Measurements from ENCODE around the gene CAPN2. TPM values are rescaled to one million over a fixed set of nuclear protein-coding genes. Genes with fewer than 3 reads are reported as not detected.

Gene CAPN2
- 100 to 1,000 TPM; 103 to 152 TPM for total RNA-seq
- polyA plus RNA-seq (ENCODE audit: insufficient read length in 2 of 2) = 100 to 1,000 TPM in 1 of 2 donors, 10 to 100 TPM in 1; 76.2 to 122 TPM
- long read RNA-seq, donor 1, full-length matches to known transcripts = 21 of 77 reads
- long read RNA-seq, donor 1, partial matches to known transcripts = 41 of 77 reads
- long read RNA-seq, donor 1, other reads (novel, unspliced or antisense) = 15 of 77 reads
- long read RNA-seq, donor 2, full-length matches to known transcripts = 3 of 10 reads
- long read RNA-seq, donor 2, partial matches to known transcripts = 0 of 10 reads
- long read RNA-seq, donor 2, other reads (novel, unspliced or antisense) = 7 of 10 reads
- long read RNA-seq, donor 3, partial matches to known transcripts = 5 of 11 reads
- long read RNA-seq, donor 3, other reads (novel, unspliced or antisense) = 6 of 11 reads
- long read RNA-seq, donor 4, full-length matches to known transcripts = 3 of 84 reads
- long read RNA-seq, donor 4, partial matches to known transcripts = 67 of 84 reads
- long read RNA-seq, donor 4, other reads (novel, unspliced or antisense) = 14 of 84 reads

DNA sequence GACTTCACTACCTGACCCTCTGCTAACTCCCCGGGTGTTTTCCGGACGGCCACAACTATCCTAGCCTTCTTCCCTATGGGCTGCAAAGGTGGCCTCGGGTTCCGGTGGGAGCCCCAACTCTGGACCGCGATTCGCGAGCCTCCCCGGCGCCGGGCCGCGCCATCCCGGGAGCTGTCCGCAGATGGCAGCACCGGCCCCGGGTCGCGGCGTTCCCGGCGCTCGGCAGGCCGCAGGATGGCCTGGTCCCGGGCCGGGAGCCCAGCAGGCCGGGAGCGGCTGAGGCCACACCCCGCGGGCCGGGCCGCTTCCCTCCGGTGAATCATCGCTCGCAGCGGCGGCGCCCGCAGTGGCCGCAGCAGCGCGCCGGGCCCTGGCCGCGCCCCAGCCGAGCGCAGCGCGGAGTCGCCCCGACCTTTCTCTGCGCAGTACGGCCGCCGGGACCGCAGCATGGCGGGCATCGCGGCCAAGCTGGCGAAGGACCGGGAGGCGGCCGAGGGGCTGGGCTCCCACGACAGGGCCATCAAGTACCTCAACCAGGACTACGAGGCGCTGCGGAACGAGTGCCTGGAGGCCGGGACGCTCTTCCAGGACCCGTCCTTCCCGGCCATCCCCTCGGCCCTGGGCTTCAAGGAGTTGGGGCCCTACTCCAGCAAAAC lies at the start of gene CAPN2:
CAPN2 (plus strand) TSS at position 346 of the 656 bp plus-strand sequence; CDS start at position 448, 102 bp downstream.
- H3K4me3 ChIP-seq (ENCODE audit: low read depth, low read length) = peak within 1 kb of the TSS; percentile 71
- H3K27me3 ChIP-seq (ENCODE audit: control insufficient read depth, insufficient read depth, low read length) = no peaks in the 10 kb centered on the region
- H3K36me3 ChIP-seq (ENCODE audit: control insufficient read depth, insufficient read depth, low read length) = peaks cover 6% of the 10 kb centered on the region
- WGBS (ENCODE audit: insufficient coverage) = under 1% methylated on average over 74 of the region's 74 CpGs
- H3K27ac ChIP-seq (ENCODE audit: low read depth, low read length) = peak within 1 kb of the TSS; percentile 88
- peaks cover 27% of the 10 kb centered on the region for H3K4me1 ChIP-seq (ENCODE audit: control insufficient read depth, insufficient read depth, low read length)
- peak in 2 of 6 donors; percentile 83 to 87 for DNase-seq (ENCODE audit: low read depth in 4 of 6, low spot score in 6 of 6)
- no peaks in the 10 kb centered on the region for H3K9me3 ChIP-seq (ENCODE audit: control insufficient read depth, insufficient read depth, low read length)

DNA sequence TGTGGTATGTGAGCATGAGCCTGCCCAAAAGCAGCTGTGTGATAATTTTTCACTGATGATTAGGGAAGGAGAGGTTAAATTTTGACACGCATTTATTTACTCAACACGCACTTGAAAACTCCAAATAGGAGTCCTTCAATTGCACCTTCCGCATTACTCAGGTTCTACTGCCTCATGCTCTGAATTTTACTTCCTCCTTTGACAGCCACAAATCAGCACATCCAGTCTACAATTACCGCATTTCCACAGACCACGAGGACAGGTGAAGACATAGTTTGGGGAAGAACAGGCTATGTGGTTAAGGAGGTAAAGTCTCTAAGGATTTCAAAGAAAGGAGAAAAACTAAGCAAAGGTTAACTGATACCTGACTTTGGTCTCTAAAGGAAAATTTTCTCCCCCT lies 49.4 kb upstream of the CAPN2 start:
- H3K27ac ChIP-seq (ENCODE audit: low read depth, low read length) = no peak overlapping the region
- H3K36me3 ChIP-seq (ENCODE audit: control insufficient read depth, insufficient read depth, low read length) = no peaks in the 10 kb centered on the region
- H3K9me3 ChIP-seq (ENCODE audit: control insufficient read depth, insufficient read depth, low read length) = no peaks in the 10 kb centered on the region
- H3K4me3 ChIP-seq (ENCODE audit: low read depth, low read length) = no peak overlapping the region
- H3K4me1 ChIP-seq (ENCODE audit: control insufficient read depth, insufficient read depth, low read length) = no peaks in the 10 kb centered on the region
- H3K27me3 ChIP-seq (ENCODE audit: control insufficient read depth, insufficient read depth, low read length) = no peaks in the 10 kb centered on the region
- DNase-seq (ENCODE audit: low read depth in 4 of 6, low spot score in 6 of 6) = no peak
- WGBS (ENCODE audit: insufficient coverage) = no CpG with 5 or more reads among the region's 5 CpGs

DNA sequence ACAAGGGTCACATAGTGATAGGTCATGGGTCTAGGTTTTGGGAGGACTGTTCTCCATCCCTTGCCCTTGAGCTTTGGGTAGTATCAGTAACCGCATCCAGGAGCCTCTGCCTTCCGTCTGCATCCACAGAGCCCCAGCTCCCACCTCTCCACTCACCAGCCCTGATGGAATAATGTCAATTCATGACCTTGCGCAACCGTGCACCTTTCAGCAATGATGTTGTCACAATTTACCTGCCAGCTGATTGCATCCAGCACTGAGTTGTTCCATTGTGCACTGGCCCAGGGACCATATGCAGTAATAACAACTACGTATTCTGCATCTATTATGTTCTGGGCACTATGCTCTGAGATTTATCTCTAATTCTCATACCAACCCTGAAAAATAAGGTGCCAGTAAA lies 48.2 kb upstream of the CAPN2 start:
- Histone ChIP-seq H3K4me1 (ENCODE audit: control insufficient read depth, insufficient read depth, low read length) (no peaks in the 10 kb centered on the region), H3K9me3 (ENCODE audit: control insufficient read depth, insufficient read depth, low read length) (no peaks in the 10 kb centered on the region), H3K27ac (ENCODE audit: low read depth, low read length) (no peak overlapping the region), H3K36me3 (ENCODE audit: control insufficient read depth, insufficient read depth, low read length) (no peaks in the 10 kb centered on the region), H3K27me3 (ENCODE audit: control insufficient read depth, insufficient read depth, low read length) (no peaks in the 10 kb centered on the region), H3K4me3 (ENCODE audit: low read depth, low read length) (no peak overlapping the region)
- no peak for DNase-seq (ENCODE audit: low read depth in 4 of 6, low spot score in 6 of 6)
- 72% methylated on average over 4 of the region's 5 CpGs for WGBS (ENCODE audit: insufficient coverage)

DNA sequence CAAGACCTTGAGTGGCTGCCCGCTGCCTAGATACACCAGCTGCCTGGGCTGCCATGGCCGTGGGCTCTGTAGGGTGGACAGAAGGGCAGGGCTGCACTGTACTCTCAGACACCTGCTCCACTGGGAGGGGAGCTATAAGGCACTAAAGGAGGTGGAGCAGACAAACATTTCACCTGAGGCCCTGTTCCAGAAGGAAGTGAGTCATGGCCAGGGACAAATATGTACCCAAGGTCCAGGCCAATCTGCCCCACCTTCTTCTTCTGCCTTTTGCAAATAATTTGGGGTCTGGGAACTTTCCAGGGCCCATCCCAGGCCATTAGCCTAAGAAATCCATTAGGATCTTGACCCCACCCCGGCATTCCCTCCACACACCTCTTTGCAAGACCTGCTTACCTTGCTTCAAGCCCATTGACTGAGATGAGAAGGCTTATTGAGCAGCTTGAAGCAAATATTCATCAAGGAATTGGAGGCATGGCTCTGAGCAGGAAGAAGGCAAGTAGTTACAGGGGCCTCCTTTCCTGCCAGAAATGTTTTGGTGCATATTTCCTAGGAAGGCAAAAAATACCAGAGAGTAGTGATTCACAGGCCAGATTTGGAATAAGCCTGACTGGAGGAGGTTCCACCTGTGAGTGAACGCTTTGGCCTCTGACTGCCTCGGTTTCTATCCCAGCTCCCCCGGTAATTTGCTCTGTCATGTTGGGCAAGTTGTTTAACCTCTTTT lies 46.6 kb upstream of the CAPN2 start, which contains the start of gene CAPN8:
CAPN8 (minus strand) TSS at position 110 of the 721 bp plus-strand sequence; CDS start at position 55, 55 bp downstream.
- H3K27me3 ChIP-seq (ENCODE audit: control insufficient read depth, insufficient read depth, low read length) = no peaks in the 10 kb centered on the region
- no peak within 1 kb of the TSS for H3K4me3 ChIP-seq (ENCODE audit: low read depth, low read length)
- 79% methylated on average over 2 of the region's 6 CpGs for WGBS (ENCODE audit: insufficient coverage)
- no peaks in the 10 kb centered on the region for H3K9me3 ChIP-seq (ENCODE audit: control insufficient read depth, insufficient read depth, low read length)
- no peak for DNase-seq (ENCODE audit: low read depth in 4 of 6, low spot score in 6 of 6)
- H3K36me3 ChIP-seq (ENCODE audit: control insufficient read depth, insufficient read depth, low read length) = no peaks in the 10 kb centered on the region
- no peak within 1 kb of the TSS for H3K27ac ChIP-seq (ENCODE audit: low read depth, low read length)
- no peaks in the 10 kb centered on the region for H3K4me1 ChIP-seq (ENCODE audit: control insufficient read depth, insufficient read depth, low read length)

DNA sequence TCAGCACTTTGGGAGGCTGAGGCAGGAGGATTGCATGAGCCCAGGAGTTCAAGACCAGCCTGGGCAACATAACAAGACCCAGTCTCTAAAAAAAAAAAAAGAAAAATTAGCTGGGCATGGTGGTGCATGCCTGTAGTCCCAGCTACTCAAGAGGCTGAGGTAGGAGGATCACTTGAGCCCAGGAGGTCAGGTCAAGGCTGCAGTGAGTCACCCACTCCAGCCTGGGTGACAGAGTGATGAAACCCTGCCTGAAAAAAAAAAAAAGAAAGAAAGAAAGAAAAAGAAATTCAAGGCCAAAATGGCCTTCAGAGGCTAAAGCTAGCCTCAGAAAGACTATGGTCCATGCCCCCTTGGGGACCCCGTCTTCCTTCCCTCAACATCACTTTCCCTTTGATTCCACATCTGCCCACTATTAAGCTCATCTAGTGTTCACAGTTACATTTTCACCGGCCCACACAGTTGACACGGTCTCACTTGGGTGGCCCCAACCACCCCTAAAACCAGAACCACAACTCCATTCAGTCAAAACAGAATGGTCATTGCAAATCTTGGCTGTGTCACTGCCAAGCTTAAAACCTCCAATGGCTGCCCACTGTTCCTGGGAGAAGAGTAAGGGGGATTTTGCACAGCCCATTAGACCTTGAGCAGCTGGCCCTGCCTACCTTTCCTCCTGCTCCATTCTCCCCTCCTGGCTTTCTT lies 44.7 kb upstream of the CAPN2 start:
- no peaks in the 10 kb centered on the region for H3K36me3 ChIP-seq (ENCODE audit: control insufficient read depth, insufficient read depth, low read length)
- H3K4me1 ChIP-seq (ENCODE audit: control insufficient read depth, insufficient read depth, low read length) = no peaks in the 10 kb centered on the region
- DNase-seq (ENCODE audit: low read depth in 4 of 6, low spot score in 6 of 6) = no peak
- H3K4me3 ChIP-seq (ENCODE audit: low read depth, low read length) = no peak overlapping the region
- H3K27ac ChIP-seq (ENCODE audit: low read depth, low read length) = no peak overlapping the region
- 100% methylated on average over 3 of the region's 3 CpGs for WGBS (ENCODE audit: insufficient coverage)
- H3K27me3 ChIP-seq (ENCODE audit: control insufficient read depth, insufficient read depth, low read length) = no peaks in the 10 kb centered on the region
- no peaks in the 10 kb centered on the region for H3K9me3 ChIP-seq (ENCODE audit: control insufficient read depth, insufficient read depth, low read length)

DNA sequence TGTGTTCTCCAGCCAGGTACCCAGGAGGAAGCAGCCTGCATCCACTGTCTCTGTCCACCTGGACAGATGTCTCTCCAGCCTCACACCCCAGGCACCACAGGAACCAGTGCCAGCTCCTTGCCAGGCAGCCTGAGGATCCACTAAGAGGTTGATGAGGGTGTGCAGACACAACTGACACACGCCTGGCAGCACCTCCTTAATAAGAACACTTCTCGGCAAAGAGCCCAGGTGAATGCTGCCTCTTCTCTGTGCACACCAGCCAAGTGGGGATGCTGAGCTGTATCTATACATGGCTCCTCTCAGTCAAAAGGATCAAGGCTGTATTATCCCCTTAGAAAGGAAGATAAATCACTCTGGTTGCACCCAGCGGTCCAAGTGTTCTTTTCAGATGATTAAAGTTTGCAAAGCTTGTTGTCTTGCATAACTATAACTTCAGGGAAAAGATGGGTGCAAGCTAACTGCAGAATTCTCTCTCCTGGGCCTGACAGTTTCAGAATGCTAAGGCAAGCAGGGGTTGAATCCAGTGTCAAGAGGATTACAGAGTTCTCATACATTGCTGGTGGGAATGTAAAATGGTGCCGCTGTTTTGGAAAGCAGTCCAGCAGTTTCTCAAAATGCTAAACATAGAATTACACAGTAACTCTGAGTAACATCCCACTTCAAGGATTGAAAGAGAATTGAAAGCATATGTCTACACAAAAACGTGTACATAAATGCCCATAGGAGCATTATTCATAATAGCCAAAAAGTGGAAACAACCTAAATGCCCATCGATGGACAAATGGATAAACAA lies 43.1 kb upstream of the CAPN2 start:
- H3K9me3 ChIP-seq (ENCODE audit: control insufficient read depth, insufficient read depth, low read length) = peaks cover 1% of the 10 kb centered on the region
- no peak overlapping the region for H3K27ac ChIP-seq (ENCODE audit: low read depth, low read length)
- no peak for DNase-seq (ENCODE audit: low read depth in 4 of 6, low spot score in 6 of 6)
- H3K4me1 ChIP-seq (ENCODE audit: control insufficient read depth, insufficient read depth, low read length) = no peaks in the 10 kb centered on the region
- 58% methylated on average over 2 of the region's 6 CpGs for WGBS (ENCODE audit: insufficient coverage)
- no peaks in the 10 kb centered on the region for H3K36me3 ChIP-seq (ENCODE audit: control insufficient read depth, insufficient read depth, low read length)
- H3K27me3 ChIP-seq (ENCODE audit: control insufficient read depth, insufficient read depth, low read length) = no peaks in the 10 kb centered on the region
- H3K4me3 ChIP-seq (ENCODE audit: low read depth, low read length) = no peak overlapping the region

DNA sequence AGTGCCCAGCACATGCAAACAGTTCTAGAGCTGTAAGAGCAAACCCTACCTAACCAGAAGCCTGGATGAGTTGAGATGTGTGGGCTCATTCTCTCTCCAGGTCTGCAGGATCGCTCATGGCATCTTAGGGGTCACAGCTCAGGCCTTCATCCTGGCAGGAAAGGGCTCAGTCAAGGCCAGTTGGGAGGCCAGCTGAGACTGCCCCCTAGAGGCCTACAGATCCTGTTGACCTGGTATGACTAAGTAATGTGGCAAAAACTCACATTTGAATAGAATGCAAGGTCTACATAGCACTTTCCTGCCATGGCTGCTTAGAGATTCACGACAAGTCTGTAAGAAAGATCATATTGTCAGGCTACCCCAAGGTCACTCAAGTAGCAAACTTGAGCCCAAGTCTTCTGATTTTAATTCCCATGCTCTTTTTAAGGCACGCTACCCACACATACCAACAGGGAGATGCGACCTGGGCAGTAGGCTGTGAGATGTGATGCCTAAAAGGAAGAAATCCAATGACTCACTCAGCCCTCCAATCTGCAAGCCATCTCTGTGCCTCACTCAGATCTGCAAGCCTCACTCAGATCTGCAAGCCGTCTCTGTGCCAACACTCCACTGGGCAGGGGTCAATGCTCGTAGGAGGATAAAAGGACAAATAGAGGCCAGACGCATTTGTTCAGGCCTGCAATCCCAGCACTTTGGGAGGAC lies 41.7 kb upstream of the CAPN2 start:
- no peaks in the 10 kb centered on the region for H3K27me3 ChIP-seq (ENCODE audit: control insufficient read depth, insufficient read depth, low read length)
- no peak overlapping the region for H3K27ac ChIP-seq (ENCODE audit: low read depth, low read length)
- 63% methylated on average over 7 of the region's 7 CpGs for WGBS (ENCODE audit: insufficient coverage)
- H3K36me3 ChIP-seq (ENCODE audit: control insufficient read depth, insufficient read depth, low read length) = no peaks in the 10 kb centered on the region
- H3K4me1 ChIP-seq (ENCODE audit: control insufficient read depth, insufficient read depth, low read length) = no peaks in the 10 kb centered on the region
- H3K9me3 ChIP-seq (ENCODE audit: control insufficient read depth, insufficient read depth, low read length) = peaks cover 4% of the 10 kb centered on the region
- no peak overlapping the region for H3K4me3 ChIP-seq (ENCODE audit: low read depth, low read length)
- DNase-seq (ENCODE audit: low read depth in 4 of 6, low spot score in 6 of 6) = peak in 1 of 6 donors; percentile 32

DNA sequence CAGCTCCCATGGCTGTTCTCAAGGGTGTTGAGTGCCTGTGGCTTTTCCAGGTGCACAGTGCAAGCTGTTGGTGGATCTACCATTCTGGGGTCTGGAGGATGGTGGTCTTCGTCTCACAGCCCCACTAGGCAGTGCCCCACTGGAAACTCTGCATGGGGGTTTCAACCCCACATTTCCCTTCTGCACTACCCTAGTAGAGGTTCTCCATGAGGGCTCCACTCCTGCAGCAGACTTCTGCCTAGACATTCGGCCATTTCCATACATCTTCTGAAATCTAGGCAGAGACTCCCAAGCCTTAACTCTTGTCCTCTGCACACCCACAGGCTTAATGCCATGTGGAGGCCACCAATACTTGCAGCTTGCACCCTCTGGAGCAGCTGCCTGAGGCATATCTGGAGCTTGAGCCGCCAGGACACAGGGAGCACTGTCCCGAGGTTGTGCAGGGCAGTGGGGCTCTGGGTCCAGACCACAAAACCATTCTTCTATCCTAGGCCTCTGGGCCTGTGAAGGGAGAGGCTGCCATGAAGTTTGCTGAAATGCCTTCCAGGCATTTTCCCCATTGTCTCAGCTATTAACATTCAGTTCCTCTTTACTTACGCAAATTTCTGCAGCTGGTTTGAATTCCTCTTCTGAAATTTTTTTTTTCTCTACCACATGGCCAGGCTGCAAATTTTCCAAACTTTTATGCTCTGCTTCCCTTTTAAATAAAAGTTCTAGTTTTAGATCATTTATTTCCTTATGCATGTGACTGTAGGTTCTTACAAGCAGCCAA lies 38.0 kb upstream of the CAPN2 start:
- no peak for DNase-seq (ENCODE audit: low read depth in 4 of 6, low spot score in 6 of 6)
- Histone ChIP-seq H3K36me3 (ENCODE audit: control insufficient read depth, insufficient read depth, low read length) (no peaks in the 10 kb centered on the region), H3K9me3 (ENCODE audit: control insufficient read depth, insufficient read depth, low read length) (peaks cover 4% of the 10 kb centered on the region), H3K27ac (ENCODE audit: low read depth, low read length) (no peak overlapping the region), H3K4me3 (ENCODE audit: low read depth, low read length) (no peak overlapping the region), H3K4me1 (ENCODE audit: control insufficient read depth, insufficient read depth, low read length) (no peaks in the 10 kb centered on the region), H3K27me3 (ENCODE audit: control insufficient read depth, insufficient read depth, low read length) (no peaks in the 10 kb centered on the region)
- WGBS (ENCODE audit: insufficient coverage) = 73% methylated on average over 4 of the region's 5 CpGs

Measured in spinal cord (tissue), 10 donors.